HCEC 1CT (cell line): ENCODE measurements around the gene S100Z.
A peak's percentile ranks its signal among the peaks of the same experiment; 100 is the strongest.
"Not testable (repeated sequence)": the region's sequence is repeated elsewhere in the genome, so short reads cannot be mapped to it uniquely, and the experiment has no call there.

Experiments
- DNase-seq: peaks from one replicate; pipeline ENCODE4 v3.0.0-alpha.2; 2017

The S100Z gene

DNA sequence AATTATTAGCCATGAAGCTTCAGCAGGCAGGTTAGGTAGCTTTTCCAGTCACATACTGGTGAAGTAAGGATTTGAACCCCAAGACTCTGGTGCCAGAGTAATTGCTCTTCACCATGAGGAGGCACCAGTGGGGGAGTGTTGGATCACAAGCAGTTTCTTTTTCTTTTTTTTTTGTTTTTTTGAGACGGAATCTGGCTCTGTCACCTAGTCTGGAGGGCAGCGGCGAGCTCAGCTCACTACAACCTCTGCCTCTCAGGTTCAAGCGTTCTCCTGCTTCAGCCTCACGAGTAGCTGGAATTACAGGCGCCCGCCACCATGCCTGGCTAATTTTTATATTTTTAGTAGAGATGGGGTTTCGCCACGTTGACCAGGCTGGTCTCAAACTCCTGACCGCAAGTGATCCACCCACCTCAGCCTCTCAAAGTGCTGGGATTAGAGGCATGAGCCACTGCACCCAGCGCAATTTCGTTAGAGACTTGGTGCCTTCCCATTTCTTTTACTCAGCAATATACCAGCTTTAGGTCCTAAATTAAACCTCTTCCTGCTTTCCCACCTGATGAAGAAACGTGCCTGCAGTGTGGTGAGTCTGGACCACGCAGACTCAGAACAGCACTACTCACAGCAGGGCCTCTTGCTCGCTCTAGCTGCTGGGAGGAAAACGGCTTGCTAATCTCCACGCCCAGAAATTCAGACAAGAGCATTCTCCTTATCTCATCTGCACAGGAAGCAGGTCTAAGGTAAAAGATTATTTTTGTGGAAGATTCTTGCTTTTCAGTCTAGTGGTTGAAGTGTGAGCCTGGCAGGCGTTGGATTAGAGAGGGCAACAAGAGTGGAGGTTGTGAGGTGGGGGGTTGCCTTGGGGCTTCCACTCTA lies at the start of gene S100Z:
Gene S100Z (plus strand): TSS at position 596 of the 873 bp plus-strand sequence. CDS start 25,346 bp downstream, outside the sequence.
- DNase-seq, result no peak

- no peak for DNase-seq
Measured at GRCh38 chr5:76800579-76800978, 49.2 kb upstream of the S100Z start.

GRCh38 chr5:76801159-76801802 lies 48.5 kb upstream of the S100Z start:
- peak; percentile 76 for DNase-seq

- no peak for DNase-seq
Measured at GRCh38 chr5:76801803-76802195, 48.0 kb upstream of the S100Z start.

DNA sequence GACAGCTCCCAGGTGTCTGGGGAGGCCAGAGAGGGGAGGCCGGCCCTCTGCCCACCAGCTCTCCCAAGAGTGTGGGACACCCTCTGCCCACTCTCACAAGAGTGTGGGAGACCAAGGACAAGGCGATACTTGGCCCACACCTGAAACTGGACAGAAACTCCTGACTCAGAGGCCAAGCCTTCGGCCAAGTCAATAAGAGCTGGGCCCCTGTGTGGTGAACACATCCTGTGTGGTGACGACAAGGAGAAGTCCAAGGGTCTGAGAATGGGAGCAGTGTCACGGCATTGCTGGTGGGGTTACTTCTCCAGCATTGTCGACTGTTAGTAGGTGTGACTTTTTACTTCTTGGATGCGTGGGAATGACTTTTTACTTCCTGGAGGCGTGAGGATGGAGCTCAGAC lies 45.5 kb upstream of the S100Z start:
- no peak for DNase-seq

DNA sequence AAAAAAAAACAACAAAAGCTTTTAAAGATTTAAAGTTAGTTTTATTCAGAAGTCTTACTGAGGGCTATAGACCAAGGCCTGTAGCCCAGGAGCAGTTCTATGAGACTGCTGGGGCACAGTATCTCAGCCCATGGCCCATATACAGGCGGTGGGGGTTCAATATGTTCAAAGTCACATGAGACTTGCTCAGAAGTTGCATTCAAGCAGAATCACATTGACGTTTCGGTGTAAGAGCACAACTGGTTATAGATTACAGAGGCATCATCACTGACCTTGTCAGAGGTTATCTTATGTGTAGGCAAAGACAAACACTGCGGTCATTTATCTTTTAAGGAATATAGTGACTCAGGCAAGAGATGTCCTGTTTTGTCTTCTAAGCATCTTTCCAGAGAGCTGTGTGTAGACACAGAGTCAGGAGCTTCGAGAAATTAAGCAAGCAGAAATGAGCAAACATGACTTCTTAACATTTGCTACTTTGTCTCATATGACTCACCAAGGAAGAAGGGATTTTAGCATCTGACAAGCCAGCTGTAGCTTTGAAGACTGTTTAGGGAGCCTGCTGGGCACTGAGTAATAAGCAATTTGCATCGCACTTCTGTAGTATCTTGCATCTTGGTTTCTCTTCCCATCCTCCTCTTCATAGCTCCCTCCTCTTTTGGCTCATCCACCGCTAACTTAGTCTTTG lies 43.9 kb upstream of the S100Z start:
- peak; percentile 99 for DNase-seq

- DNase-seq, result peak; percentile 76
Measured at GRCh38 chr5:76807296-76807695, 42.5 kb upstream of the S100Z start.

GRCh38 chr5:76808141-76808691 lies 41.6 kb upstream of the S100Z start:
- DNase-seq, result no peak

DNA sequence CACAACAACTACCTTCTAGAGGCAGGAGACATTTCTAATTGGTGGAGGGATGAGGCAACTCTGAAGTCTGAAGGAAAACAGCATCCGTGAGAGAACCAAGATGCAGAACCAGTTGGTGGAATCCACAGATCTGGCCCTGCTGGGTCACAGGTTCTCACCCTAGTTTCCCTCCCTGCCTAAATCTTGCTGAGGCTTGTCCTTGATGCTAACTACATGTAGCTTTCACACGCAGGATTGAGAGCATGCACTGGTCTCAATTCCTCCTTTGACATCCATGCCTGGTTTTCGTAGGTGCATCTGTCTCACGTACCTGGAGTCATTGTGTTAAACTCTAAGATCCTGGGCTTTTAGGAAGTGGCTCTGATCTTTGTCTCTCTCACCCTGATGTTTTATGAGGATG lies 40.7 kb upstream of the S100Z start:
- no peak for DNase-seq

- no peak for DNase-seq
Measured at GRCh38 chr5:76810236-76810635, 39.6 kb upstream of the S100Z start.

- peak; percentile 62 for DNase-seq
Measured at GRCh38 chr5:76811214-76811613, 38.6 kb upstream of the S100Z start.

DNA sequence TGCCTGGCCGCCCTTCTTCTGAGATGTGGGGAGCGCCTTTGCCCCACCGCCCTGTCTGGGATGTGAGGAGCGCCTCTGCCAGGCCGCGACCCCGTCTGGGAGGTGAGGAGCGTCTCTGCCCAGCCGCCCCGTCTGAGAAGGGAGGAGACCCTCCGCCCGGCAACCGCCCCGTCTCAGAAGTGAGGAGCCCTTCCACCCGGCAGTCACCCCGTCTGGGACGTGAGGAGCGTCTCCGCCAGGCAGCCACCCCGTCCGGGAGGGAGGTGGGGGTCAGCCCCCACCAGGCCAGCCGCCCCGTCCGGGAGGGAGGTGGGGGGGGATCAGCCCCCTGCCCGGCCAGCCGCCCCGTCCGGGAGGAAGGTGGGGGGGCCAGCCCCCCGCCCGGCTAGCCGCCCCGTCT lies 37.6 kb upstream of the S100Z start:
- not testable (repeated sequence) for DNase-seq

- peak; percentile 86 for DNase-seq
Measured at GRCh38 chr5:76813982-76814562, 35.7 kb upstream of the S100Z start.

DNA sequence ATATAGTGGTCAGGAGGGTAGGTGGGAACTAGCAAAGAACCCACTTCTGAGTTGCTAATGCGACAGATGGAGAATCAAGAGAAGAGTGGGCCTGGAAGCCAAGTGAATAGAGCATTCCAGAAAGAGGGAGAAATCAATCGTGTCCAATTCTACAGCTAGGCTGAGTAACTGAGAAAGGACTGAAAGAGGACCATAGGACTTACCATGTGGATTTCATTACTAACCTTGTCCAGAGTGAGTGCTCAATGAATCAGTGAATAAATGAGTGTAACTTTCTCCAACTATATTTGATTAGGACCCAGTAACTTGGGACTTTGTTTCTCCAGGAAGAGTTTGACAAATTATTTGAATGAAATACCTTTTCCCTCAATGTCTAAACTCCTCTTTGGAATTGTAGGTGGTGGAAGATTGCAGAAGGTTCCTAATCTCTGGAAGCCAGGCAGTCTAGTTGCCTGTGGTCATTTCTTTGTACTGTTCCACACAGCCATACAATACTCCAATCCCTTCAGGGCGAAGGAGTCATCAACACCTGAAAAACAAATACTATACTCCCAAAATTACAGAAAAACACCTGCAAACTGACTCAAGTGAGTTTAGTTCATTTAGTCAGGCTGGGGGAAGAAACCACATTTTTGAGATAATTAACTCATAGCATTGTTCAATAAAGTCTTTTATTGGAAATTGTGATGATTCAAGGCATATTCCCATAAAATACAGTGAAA lies 33.5 kb upstream of the S100Z start:
- DNase-seq, result no peak

- peak; percentile 51 for DNase-seq
Measured at GRCh38 chr5:76818844-76819831, 30.7 kb upstream of the S100Z start, which contains the start of gene F2RL1. Gene F2RL1, plus strand, starts transcription at chr5:76819030. Its CDS starts 153 bp downstream, at chr5:76819183.

DNA sequence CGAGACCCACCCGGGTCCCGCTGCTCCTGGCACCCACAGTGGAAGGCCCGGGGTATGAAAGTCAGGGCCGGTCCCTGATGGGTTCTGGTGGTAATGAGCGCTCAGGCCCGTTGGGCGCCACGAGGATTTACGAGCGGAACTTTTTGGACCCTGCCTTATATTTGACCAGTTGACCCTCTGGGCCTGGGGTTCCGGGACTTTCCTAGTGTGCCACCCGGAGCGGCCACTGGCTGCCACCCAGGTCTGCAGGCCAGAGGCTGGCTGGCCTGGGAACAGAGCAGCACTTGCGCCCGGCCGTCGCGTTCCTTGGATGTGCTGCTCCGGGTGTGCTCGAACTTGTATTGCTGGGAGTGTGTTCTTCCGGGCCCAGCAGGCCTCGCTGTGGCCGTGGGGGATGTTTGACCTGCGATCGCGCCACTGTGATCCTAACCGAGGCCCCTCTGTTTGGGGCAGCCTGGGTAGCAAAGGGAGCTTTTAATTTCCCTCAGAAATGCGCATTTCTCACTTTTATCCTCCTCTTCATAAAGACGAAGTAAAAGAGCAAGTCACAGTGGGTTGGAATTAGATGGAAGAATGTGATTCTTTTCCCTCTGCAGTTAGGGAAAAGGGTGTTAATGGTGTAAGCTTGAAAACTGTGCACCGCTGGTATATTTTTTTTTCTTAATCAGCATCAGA lies 29.8 kb upstream of the S100Z start:
- DNase-seq, result no peak

DNA sequence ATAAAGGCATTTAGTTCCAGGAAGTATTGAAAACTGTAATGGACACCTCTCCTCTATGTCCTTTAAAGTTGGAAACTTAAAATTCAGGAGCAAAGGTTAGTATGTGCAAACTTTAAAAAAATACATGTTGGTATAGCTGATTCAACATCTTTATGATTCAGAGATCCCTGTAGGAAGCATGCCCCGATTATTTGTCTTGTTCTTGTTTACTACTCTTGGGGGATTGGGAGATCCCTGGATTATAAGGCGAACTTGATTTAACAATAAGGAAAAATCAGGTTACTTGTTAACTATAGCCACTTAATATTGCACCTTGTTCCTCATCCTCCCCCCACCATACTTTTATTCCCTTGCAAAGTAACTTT lies 29.3 kb upstream of the S100Z start:
- DNase-seq, result no peak

- no peak for DNase-seq
Measured at GRCh38 chr5:76821136-76821535, 28.7 kb upstream of the S100Z start.

DNA sequence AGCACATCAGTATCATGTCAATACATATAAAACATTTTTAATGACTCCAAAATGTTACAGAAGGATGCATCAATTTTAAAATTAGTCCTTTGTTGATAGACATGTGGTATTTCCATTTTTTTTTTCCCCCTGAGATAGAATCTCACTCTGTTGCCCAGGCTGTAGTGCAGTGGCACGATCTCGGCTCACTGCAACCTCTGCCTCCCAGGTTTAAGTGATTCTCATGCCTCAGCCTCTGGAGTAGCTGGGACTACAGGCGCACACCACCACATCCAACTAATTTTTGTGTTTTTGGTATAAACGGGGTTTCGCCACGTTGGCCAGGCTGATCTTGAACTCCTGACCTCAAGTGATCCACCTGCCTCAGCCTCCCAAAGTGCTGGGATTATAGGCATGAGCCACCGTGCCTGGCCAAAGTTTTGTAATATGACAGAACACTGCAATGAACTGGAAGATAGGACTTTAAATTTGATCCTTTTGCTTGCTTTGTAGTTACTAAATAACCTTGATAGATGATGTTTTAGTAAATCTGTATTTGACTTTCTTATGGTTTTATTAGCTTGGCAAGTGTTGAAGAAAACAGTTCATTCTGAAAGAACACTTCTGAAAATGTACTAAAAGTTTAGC lies 27.6 kb upstream of the S100Z start:
- not testable (repeated sequence) for DNase-seq

DNA sequence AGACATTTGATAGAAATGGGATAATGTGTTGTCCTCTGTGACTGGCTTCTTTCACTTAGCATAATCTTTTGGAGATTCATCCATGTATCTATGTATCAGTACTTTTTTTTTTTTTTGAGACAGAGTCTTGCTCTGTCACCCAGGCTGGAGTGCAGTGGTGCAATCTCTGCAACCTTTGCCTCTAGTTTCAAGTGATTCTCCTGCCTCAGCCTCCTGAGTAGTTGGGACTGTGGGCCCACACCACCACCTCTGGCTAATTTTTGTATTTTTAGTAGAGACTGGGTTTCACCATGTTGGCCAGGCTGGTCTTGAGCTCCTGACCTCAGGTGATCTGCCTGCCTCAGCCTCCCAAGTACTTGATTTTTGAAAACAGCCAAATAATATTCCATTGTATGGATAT lies 23.4 kb upstream of the S100Z start:
- DNase-seq, result not testable (repeated sequence)
